CD4-positive, alpha-beta memory T cell (primary cell): ENCODE data around the gene PHF21B. TPM values are rescaled to one million over a fixed set of nuclear protein-coding genes. Genes with fewer than 3 reads are reported as not detected.
"Not testable (repeated sequence)": the region's sequence is repeated elsewhere in the genome, so short reads cannot be mapped to it uniquely, and the experiment has no call there.

Experiments
- CTCF ChIA-PET: fragments of 350-600 bp; sonication (Branson Sonifier 250); formaldehyde crosslinking; loops from one replicate; lab custom pipeline; 2021; ENCODE audit warnings: inconsistent platforms; ENCODE audit not compliant: partially characterized antibody; lab: Charles Lee
- POLR2A ChIA-PET: fragments of 350-600 bp; sonication (Branson Sonifier 250); formaldehyde crosslinking; loops from one replicate; lab custom pipeline; 2021; ENCODE audit not compliant: partially characterized antibody; lab: Charles Lee
- DNase-seq, 5 donors: peaks; one replicate each; pipeline versions ENCODE4 v3.0.0 to v3.0.0-alpha.2; 2020 to 2022; ENCODE audit warnings: mixed read lengths in 1 of 5
- H3K27ac ChIP-seq: one replicate; pipeline ENCODE4 v1.7.0; 2013; ENCODE audit warnings: low read depth, low read length
- H3K27me3 ChIP-seq: 2 replicates; pipeline ENCODE4 v1.7.0; 2013; ENCODE audit warnings: mild to moderate bottlenecking, low read length, moderate library complexity; ENCODE audit not compliant: insufficient read depth
- H3K36me3 ChIP-seq: 2 replicates; pipeline ENCODE4 v1.7.0; 2013; ENCODE audit warnings: mild to moderate bottlenecking, low read length, moderate library complexity; ENCODE audit not compliant: insufficient read depth
- H3K4me1 ChIP-seq: 2 replicates; pipeline ENCODE4 v1.7.0; 2013; ENCODE audit warnings: mild to moderate bottlenecking, low read length, moderate library complexity; ENCODE audit not compliant: insufficient read depth
- H3K4me3 ChIP-seq, 2 donors: one replicate each; pipeline ENCODE4 v1.7.0; 2013; ENCODE audit warnings: low read length in 2 of 2, mild to moderate bottlenecking in 1 of 2
- H3K9me3 ChIP-seq, 2 donors: one replicate each; pipeline ENCODE4 v1.7.0; 2013; ENCODE audit warnings: low read length in 2 of 2, control low read depth in 1 of 2; ENCODE audit not compliant: control insufficient read depth in 1 of 2
- H3K27ac Mint-ChIP-seq, 7 donors: one replicate each; pipeline ENCODE4 v1.8.0; 2020 to 2021; ENCODE audit warnings: mixed read lengths in 7 of 7, mild to moderate bottlenecking in 6 of 7, inconsistent platforms in 3 of 7, moderate library complexity in 3 of 7
- H3K27me3 Mint-ChIP-seq, 2 donors: one replicate each; pipeline ENCODE4 v1.8.0; 2020 to 2021; ENCODE audit warnings: mixed read lengths in 2 of 2
- H3K36me3 Mint-ChIP-seq, 2 donors: one replicate each; pipeline ENCODE4 v1.8.0; 2020 to 2021; ENCODE audit warnings: mixed read lengths in 2 of 2, inconsistent platforms in 1 of 2, mild to moderate bottlenecking in 1 of 2
- H3K4me1 Mint-ChIP-seq, 4 donors: one replicate each; pipeline ENCODE4 v1.8.0; 2020 to 2021; ENCODE audit warnings: mixed read lengths in 4 of 4, mild to moderate bottlenecking in 1 of 4
- H3K4me3 Mint-ChIP-seq, 8 donors: one replicate each; pipeline ENCODE4 v1.8.0; 2020 to 2021; ENCODE audit warnings: mixed read lengths in 8 of 8, mild to moderate bottlenecking in 7 of 8, moderate library complexity in 6 of 8, inconsistent platforms in 3 of 8
- H3K9me3 Mint-ChIP-seq, 8 donors: one replicate each; pipeline ENCODE4 v1.8.0; 2020 to 2021; ENCODE audit warnings: mixed read lengths in 8 of 8, mild to moderate bottlenecking in 5 of 8, inconsistent platforms in 3 of 8, moderate library complexity in 1 of 8
- intact Hi-C: fragments of 100-400 bp; cut with micrococcal nuclease; formaldehyde crosslinking; loops from one replicate; pipeline ENCODE4 v1.15.1; 2023
- polyA plus RNA-seq, 2 donors: library from polyadenylated mRNA; unstranded; fragments of 300-500 nt; fragmentation: Illumina TruSeq; gene quantifications; one replicate each; pipeline ENCODE4 v1.2.3, GENCODE V29; 2021
- total RNA-seq, 2 experiments: library from RNA; stranded (reverse); gene quantifications; one replicate each; pipeline ENCODE4 v1.2.3, GENCODE V29; 2021

PHF21B gene
- total and polyA plus RNA-seq, 4 experiments from 2014 or later, result not detected

GRCh38 chr22:44906999-44907644, 102.7 kb downstream of the PHF21B start:
- POLR2A ChIA-PET, result no interaction called here
- H3K9me3 Mint-ChIP-seq, result peaks cover 2 to 28% (median 15%) of the 10 kb centered on the region in 8 donors

GRCh38 chr22:44906248-44906936, 103.4 kb downstream of the PHF21B start:
- Histone ChIP-seq H3K4me3 (no peak overlapping the region), H3K27ac (no peak overlapping the region), H3K4me1 (no peaks in the 10 kb centered on the region), H3K9me3 (peaks cover 0 to 5% of the 10 kb centered on the region in 2 donors), H3K27me3 (no peaks in the 10 kb centered on the region), H3K36me3 (no peaks in the 10 kb centered on the region)
- H3K27ac Mint-ChIP-seq, result no peak overlapping the region
- peaks cover 18 to 30% of the 10 kb centered on the region in 2 donors for H3K27me3 Mint-ChIP-seq
- POLR2A ChIA-PET, result no interaction called here
- H3K36me3 Mint-ChIP-seq, result peaks cover 0 to 9% of the 10 kb centered on the region in 2 donors
- H3K4me3 Mint-ChIP-seq, result no peak overlapping the region
- peaks cover 4 to 28% (median 20%) of the 10 kb centered on the region in 8 donors for H3K9me3 Mint-ChIP-seq
- H3K4me1 Mint-ChIP-seq, result no peaks in the 10 kb centered on the region
- CTCF ChIA-PET, result no interaction called here
- DNase-seq, result no peak
- intact Hi-C loops, result no loop called here

More at GRCh38 chr22:44906999-44907644, 102.7 kb downstream of the PHF21B start:
- CTCF ChIA-PET, result no interaction called here
- H3K27ac Mint-ChIP-seq, result no peak overlapping the region
- peaks cover 19 to 30% of the 10 kb centered on the region in 2 donors for H3K27me3 Mint-ChIP-seq
- DNase-seq, result no peak
- Histone ChIP-seq H3K27ac (no peak overlapping the region), H3K4me1 (no peaks in the 10 kb centered on the region), H3K27me3 (no peaks in the 10 kb centered on the region), H3K9me3 (no peaks in the 10 kb centered on the region), H3K4me3 (no peak overlapping the region), H3K36me3 (no peaks in the 10 kb centered on the region)
- no peak overlapping the region for H3K4me3 Mint-ChIP-seq
- peaks cover 0 to 9% of the 10 kb centered on the region in 2 donors for H3K36me3 Mint-ChIP-seq
- H3K4me1 Mint-ChIP-seq, result no peaks in the 10 kb centered on the region
- intact Hi-C loops, result no loop called here

- H3K4me1 Mint-ChIP-seq, intact Hi-C loops, CTCF ChIA-PET, H3K4me1 ChIP-seq, H3K4me3 Mint-ChIP-seq, H3K27me3 ChIP-seq, H3K36me3 Mint-ChIP-seq, H3K36me3 ChIP-seq, H3K27ac ChIP-seq, H3K4me3 ChIP-seq, H3K27ac Mint-ChIP-seq, POLR2A ChIA-PET, DNase-seq: not testable (repeated sequence)
- H3K27me3 Mint-ChIP-seq, result peaks cover 18 to 26% of the 10 kb centered on the region in 2 donors
- H3K9me3 Mint-ChIP-seq, result peaks cover 4 to 33% (median 20%) of the 10 kb centered on the region in 8 donors
- H3K9me3 ChIP-seq, result peaks cover 0 to 13% of the 10 kb centered on the region in 2 donors
Measured at GRCh38 chr22:44904492-44905152, 105.2 kb downstream of the PHF21B start.

- H3K27me3 ChIP-seq, DNase-seq, H3K27ac Mint-ChIP-seq, H3K4me1 Mint-ChIP-seq, H3K36me3 ChIP-seq, POLR2A ChIA-PET, H3K27ac ChIP-seq, H3K36me3 Mint-ChIP-seq, H3K4me1 ChIP-seq, H3K4me3 ChIP-seq, intact Hi-C loops, CTCF ChIA-PET, H3K4me3 Mint-ChIP-seq: not testable (repeated sequence)
- Mint-ChIP-seq H3K27me3 (peaks cover 17 to 26% of the 10 kb centered on the region in 2 donors), H3K9me3 (peaks cover 4 to 33% (median 20%) of the 10 kb centered on the region in 8 donors)
- H3K9me3 ChIP-seq, result peaks cover 0 to 13% of the 10 kb centered on the region in 2 donors
Measured at GRCh38 chr22:44903164-44903563, 106.6 kb downstream of the PHF21B start.

GRCh38 chr22:44901301-44901700, 108.5 kb downstream of the PHF21B start:
- Histone ChIP-seq H3K9me3 (peaks cover 0 to 13% of the 10 kb centered on the region in 2 donors), H3K27ac (no peak overlapping the region), H3K36me3 (no peaks in the 10 kb centered on the region), H3K27me3 (no peaks in the 10 kb centered on the region), H3K4me1 (no peaks in the 10 kb centered on the region), H3K4me3 (no peak overlapping the region)
- Mint-ChIP-seq H3K27ac (no peak overlapping the region), H3K36me3 (peaks cover 0 to 3% of the 10 kb centered on the region in 2 donors), H3K4me3 (no peak overlapping the region), H3K27me3 (peaks cover 17 to 21% of the 10 kb centered on the region in 2 donors), H3K4me1 (no peaks in the 10 kb centered on the region), H3K9me3 (peaks cover 4 to 33% (median 20%) of the 10 kb centered on the region in 8 donors)
- CTCF ChIA-PET, result no interaction called here
- intact Hi-C loops, result no loop called here
- DNase-seq, result no peak
- POLR2A ChIA-PET, result no interaction called here

GRCh38 chr22:44898236-44898635, 111.6 kb downstream of the PHF21B start:
- Mint-ChIP-seq H3K27me3 (peaks cover 1 to 4% of the 10 kb centered on the region in 2 donors), H3K4me1 (no peaks in the 10 kb centered on the region), H3K27ac (no peak overlapping the region), H3K36me3 (peaks cover 0 to 3% of the 10 kb centered on the region in 2 donors), H3K9me3 (peaks cover 4 to 25% (median 19%) of the 10 kb centered on the region in 8 donors), H3K4me3 (no peak overlapping the region)
- Histone ChIP-seq H3K27me3 (no peaks in the 10 kb centered on the region), H3K36me3 (no peaks in the 10 kb centered on the region), H3K4me3 (no peak overlapping the region), H3K9me3 (peaks cover 0 to 13% of the 10 kb centered on the region in 2 donors), H3K4me1 (no peaks in the 10 kb centered on the region), H3K27ac (no peak overlapping the region)
- no peak for DNase-seq
- POLR2A ChIA-PET, result no interaction called here
- intact Hi-C loops, result no loop called here
- CTCF ChIA-PET, result no interaction called here
